ENCODE measurements around the gene SYT17. TPM values are rescaled to one million over a fixed set of nuclear protein-coding genes. Genes with fewer than 3 reads are reported as not detected.

Gene SYT17
- total RNA-seq, 6 experiments from 2014 or later = not detected

GRCh38 chr16:19135896-19136438 lies 32.1 kb upstream of the SYT17 start:
- no peak for DNase-seq
- no peak overlapping the region for H3K4me3 Mint-ChIP-seq
- H3K9me3 Mint-ChIP-seq = no peaks in the 10 kb centered on the region
- TF ChIP-seq, protein P1, sequence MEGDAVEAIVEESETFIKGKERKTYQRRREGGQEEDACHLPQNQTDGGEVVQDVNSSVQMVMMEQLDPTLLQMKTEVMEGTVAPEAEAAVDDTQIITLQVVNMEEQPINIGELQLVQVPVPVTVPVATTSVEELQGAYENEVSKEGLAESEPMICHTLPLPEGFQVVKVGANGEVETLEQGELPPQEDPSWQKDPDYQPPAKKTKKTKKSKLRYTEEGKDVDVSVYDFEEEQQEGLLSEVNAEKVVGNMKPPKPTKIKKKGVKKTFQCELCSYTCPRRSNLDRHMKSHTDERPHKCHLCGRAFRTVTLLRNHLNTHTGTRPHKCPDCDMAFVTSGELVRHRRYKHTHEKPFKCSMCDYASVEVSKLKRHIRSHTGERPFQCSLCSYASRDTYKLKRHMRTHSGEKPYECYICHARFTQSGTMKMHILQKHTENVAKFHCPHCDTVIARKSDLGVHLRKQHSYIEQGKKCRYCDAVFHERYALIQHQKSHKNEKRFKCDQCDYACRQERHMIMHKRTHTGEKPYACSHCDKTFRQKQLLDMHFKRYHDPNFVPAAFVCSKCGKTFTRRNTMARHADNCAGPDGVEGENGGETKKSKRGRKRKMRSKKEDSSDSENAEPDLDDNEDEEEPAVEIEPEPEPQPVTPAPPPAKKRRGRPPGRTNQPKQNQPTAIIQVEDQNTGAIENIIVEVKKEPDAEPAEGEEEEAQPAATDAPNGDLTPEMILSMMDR (IDR thresholded peaks at IDR 0.05) = no peak
- peaks cover 61% of the 10 kb centered on the region for H3K4me1 Mint-ChIP-seq (ENCODE audit: low read depth)
- peaks cover 2% of the 10 kb centered on the region; the same call in 1 of the 2 replicates for H3K27me3 Mint-ChIP-seq (ENCODE audit: insufficient read depth)
- no peak overlapping the region for H3K27ac Mint-ChIP-seq
- H3K36me3 Mint-ChIP-seq (ENCODE audit: low read depth) = no peaks in the 10 kb centered on the region

DNA sequence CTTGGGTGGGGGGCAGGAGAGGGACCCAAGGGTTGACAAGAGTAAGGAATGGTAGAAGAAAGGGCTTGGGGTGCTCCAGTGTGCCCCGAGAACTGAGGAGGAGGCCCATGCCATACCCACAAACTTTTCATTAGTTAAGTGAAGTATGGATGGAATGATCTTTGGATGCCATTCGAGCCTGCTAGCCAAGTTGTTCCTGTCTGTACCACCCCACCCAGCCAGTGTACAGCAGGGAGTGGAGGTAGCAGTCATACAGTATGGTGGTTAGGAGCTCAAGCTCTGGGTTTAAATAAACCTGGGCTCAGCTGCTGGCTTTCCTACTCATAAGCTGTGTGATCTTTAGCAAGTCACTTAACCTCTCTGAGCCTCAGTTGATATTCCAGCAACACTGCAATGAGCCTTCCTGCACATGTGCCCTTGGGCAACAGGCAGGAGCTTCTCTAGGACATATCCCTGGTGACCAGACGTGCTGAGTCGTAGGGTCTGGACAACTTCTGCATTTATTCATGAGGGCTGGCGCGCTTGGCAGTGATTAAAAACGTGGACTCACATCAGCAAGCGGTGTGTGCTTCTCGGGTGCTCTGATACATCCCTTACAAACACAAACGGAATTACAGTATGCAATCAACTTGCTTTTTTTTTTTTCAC lies 31.4 kb upstream of the SYT17 start:
- TF ChIP-seq, protein P1 (IDR thresholded peaks at IDR 0.05) = no peak
- DNase-seq = no peak
- no peaks in the 10 kb centered on the region for H3K9me3 Mint-ChIP-seq
- no peak overlapping the region for H3K4me3 Mint-ChIP-seq
- H3K27me3 Mint-ChIP-seq (ENCODE audit: insufficient read depth) = peaks cover 2% of the 10 kb centered on the region; the same call in 1 of the 2 replicates
- H3K4me1 Mint-ChIP-seq (ENCODE audit: low read depth) = peaks cover 54% of the 10 kb centered on the region
- H3K36me3 Mint-ChIP-seq (ENCODE audit: low read depth) = no peaks in the 10 kb centered on the region
- no peak overlapping the region for H3K27ac Mint-ChIP-seq

- peak overlapping the region; percentile 9; the same call in 1 of the 2 replicates for H3K27ac Mint-ChIP-seq
- peaks cover 50% of the 10 kb centered on the region for H3K4me1 Mint-ChIP-seq (ENCODE audit: low read depth)
- DNase-seq = no peak
- TF ChIP-seq, protein P1 (IDR thresholded peaks at IDR 0.05) = no peak
- peaks cover 2% of the 10 kb centered on the region; the same call in 1 of the 2 replicates for H3K27me3 Mint-ChIP-seq (ENCODE audit: insufficient read depth)
- no peak overlapping the region for H3K4me3 Mint-ChIP-seq
- no peaks in the 10 kb centered on the region for H3K36me3 Mint-ChIP-seq (ENCODE audit: low read depth)
- no peaks in the 10 kb centered on the region for H3K9me3 Mint-ChIP-seq
Observed at GRCh38 chr16:19137201-19138128, 30.6 kb upstream of the SYT17 start.

DNA sequence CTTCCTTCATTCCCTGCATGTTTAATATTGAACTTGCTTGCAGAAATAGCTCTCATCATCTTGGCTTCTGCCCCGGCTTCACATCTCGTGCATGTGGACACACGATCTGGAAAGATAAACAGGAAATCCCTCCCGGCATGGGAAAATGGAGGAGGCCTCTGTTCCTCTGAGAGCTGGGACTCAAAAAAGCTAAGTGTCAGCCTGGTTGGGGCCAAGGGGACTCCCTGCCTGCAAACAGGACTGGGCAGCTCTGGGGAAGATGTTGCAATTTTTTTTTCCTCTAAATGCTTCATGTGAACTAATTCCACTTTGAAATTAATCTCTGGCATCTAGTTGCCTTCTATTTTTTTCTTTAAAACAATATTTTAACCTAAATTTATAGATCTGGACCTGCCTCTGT lies 29.4 kb upstream of the SYT17 start:
- peak; percentile 61 for DNase-seq
- H3K36me3 Mint-ChIP-seq (ENCODE audit: low read depth) = no peaks in the 10 kb centered on the region
- peak overlapping the region; percentile 76 for H3K27ac Mint-ChIP-seq
- no peaks in the 10 kb centered on the region for H3K9me3 Mint-ChIP-seq
- TF ChIP-seq, protein P1 (IDR thresholded peaks at IDR 0.05) = no peak
- H3K4me1 Mint-ChIP-seq (ENCODE audit: low read depth) = peaks cover 50% of the 10 kb centered on the region
- peaks cover 2% of the 10 kb centered on the region; the same call in 1 of the 2 replicates for H3K27me3 Mint-ChIP-seq (ENCODE audit: insufficient read depth)
- H3K4me3 Mint-ChIP-seq = peak overlapping the region; percentile 2; the same call in 1 of the 2 replicates

GRCh38 chr16:19139436-19140091 lies 28.5 kb upstream of the SYT17 start:
- TF ChIP-seq, protein P1 (IDR thresholded peaks at IDR 0.05) = no peak
- peaks cover 50% of the 10 kb centered on the region for H3K4me1 Mint-ChIP-seq (ENCODE audit: low read depth)
- DNase-seq = no peak
- peaks cover 2% of the 10 kb centered on the region; the same call in 1 of the 2 replicates for H3K27me3 Mint-ChIP-seq (ENCODE audit: insufficient read depth)
- no peak overlapping the region for H3K4me3 Mint-ChIP-seq
- H3K27ac Mint-ChIP-seq = no peak overlapping the region
- H3K36me3 Mint-ChIP-seq (ENCODE audit: low read depth) = no peaks in the 10 kb centered on the region
- H3K9me3 Mint-ChIP-seq = no peaks in the 10 kb centered on the region
